ENCODE results near the gene CHAF1B.

CHAF1B gene

DNA sequence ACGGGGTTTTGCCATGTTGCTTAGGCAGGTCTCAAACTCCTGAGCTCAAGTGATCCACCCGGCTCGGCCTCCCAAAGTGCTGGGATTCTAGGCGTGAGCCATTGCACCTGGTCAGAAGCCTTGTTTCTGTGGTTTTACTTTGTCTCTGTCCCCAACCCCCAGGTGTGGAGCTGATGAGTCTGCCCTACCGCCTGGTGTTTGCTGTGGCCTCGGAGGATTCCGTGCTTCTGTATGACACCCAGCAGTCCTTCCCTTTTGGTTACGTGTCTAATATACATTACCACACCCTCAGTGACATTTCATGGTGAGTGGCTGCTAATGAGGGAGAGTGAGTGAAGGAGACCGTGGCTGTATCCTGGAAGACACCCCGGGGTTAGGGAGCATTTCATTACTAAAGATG is 26.1 kb downstream of the CHAF1B start:
- H3K9me3 ChIP-seq (ENCODE audit: insufficient read depth, low read length, severe bottlenecking), result no peaks in the 10 kb centered on the region
- no peaks in the 10 kb centered on the region for H3K27me3 ChIP-seq (ENCODE audit: insufficient read depth, low read length, poor library complexity)
- DNase-seq (no peak), ATAC-seq (ENCODE audit: insufficient read depth, low read depth) (no peak)
- no peak overlapping the region for H3K4me2 ChIP-seq (ENCODE audit: insufficient read depth, low read length)
- no peak overlapping the region for H3K4me3 ChIP-seq (ENCODE audit: low read depth in 1 of 2, low read length in 2 of 2)
- H2AFZ ChIP-seq (ENCODE audit: low read depth, low read length), result no peak overlapping the region
- no peaks in the 10 kb centered on the region for H3K4me1 ChIP-seq (ENCODE audit: insufficient read depth, low read length)
- no peaks in the 10 kb centered on the region; the same call in 1 of the 2 replicates for H4K20me1 ChIP-seq (ENCODE audit: insufficient read depth, low read length)
- TF ChIP-seq EZH2 (IDR thresholded peaks at IDR 0.05; ENCODE audit: borderline replicate concordance, low read depth, low read length, severe bottlenecking), result no peak
- TF ChIP-seq, protein P1, sequence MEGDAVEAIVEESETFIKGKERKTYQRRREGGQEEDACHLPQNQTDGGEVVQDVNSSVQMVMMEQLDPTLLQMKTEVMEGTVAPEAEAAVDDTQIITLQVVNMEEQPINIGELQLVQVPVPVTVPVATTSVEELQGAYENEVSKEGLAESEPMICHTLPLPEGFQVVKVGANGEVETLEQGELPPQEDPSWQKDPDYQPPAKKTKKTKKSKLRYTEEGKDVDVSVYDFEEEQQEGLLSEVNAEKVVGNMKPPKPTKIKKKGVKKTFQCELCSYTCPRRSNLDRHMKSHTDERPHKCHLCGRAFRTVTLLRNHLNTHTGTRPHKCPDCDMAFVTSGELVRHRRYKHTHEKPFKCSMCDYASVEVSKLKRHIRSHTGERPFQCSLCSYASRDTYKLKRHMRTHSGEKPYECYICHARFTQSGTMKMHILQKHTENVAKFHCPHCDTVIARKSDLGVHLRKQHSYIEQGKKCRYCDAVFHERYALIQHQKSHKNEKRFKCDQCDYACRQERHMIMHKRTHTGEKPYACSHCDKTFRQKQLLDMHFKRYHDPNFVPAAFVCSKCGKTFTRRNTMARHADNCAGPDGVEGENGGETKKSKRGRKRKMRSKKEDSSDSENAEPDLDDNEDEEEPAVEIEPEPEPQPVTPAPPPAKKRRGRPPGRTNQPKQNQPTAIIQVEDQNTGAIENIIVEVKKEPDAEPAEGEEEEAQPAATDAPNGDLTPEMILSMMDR (IDR thresholded peaks at IDR 0.05; ENCODE audit: borderline replicate concordance, extremely low read depth, low read length, poor library complexity, severe bottlenecking), result no peak
- no peak overlapping the region for H3K9ac ChIP-seq (ENCODE audit: low read depth, low read length)
- H3K36me3 ChIP-seq (ENCODE audit: insufficient read depth, low read length), result peaks cover 83% of the 10 kb centered on the region
- no peak overlapping the region for H3K27ac ChIP-seq (ENCODE audit: low read length)
- H3K79me2 ChIP-seq (ENCODE audit: insufficient read depth, low read length), result no peaks in the 10 kb centered on the region

DNA sequence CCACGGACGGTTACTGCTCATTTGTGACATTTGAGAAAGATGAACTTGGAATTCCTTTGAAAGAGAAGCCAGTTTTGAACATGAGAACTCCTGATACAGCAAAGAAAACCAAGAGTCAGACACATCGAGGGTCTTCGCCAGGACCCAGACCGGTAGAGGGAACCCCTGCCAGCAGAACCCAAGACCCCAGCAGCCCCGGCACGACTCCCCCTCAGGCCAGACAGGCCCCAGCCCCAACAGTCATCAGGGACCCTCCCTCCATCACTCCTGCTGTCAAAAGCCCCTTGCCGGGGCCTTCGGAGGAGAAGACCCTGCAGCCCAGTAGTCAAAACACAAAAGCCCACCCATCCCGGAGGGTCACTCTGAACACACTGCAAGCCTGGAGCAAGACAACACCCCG is 27.7 kb downstream of the CHAF1B start:
- Histone ChIP-seq H3K4me2 (ENCODE audit: insufficient read depth, low read length) (no peak overlapping the region), H3K9ac (ENCODE audit: low read depth, low read length) (no peak overlapping the region), H3K36me3 (ENCODE audit: insufficient read depth, low read length) (peaks cover 87% of the 10 kb centered on the region), H3K9me3 (ENCODE audit: insufficient read depth, low read length, severe bottlenecking) (no peaks in the 10 kb centered on the region), H3K4me1 (ENCODE audit: insufficient read depth, low read length) (no peaks in the 10 kb centered on the region), H3K79me2 (ENCODE audit: insufficient read depth, low read length) (no peaks in the 10 kb centered on the region), H2AFZ (ENCODE audit: low read depth, low read length) (no peak overlapping the region), H3K4me3 (ENCODE audit: low read depth in 1 of 2, low read length in 2 of 2) (no peak overlapping the region), H4K20me1 (ENCODE audit: insufficient read depth, low read length) (no peaks in the 10 kb centered on the region; the same call in 1 of the 2 replicates), H3K27ac (ENCODE audit: low read length) (no peak overlapping the region), H3K27me3 (ENCODE audit: insufficient read depth, low read length, poor library complexity) (no peaks in the 10 kb centered on the region)
- ATAC-seq (ENCODE audit: insufficient read depth, low read depth) (no peak), DNase-seq (no peak)
- TF ChIP-seq EZH2 (IDR thresholded peaks at IDR 0.05; ENCODE audit: borderline replicate concordance, low read depth, low read length, severe bottlenecking), result no peak
- TF ChIP-seq, protein P1 (IDR thresholded peaks at IDR 0.05; ENCODE audit: borderline replicate concordance, extremely low read depth, low read length, poor library complexity, severe bottlenecking), result no peak

DNA sequence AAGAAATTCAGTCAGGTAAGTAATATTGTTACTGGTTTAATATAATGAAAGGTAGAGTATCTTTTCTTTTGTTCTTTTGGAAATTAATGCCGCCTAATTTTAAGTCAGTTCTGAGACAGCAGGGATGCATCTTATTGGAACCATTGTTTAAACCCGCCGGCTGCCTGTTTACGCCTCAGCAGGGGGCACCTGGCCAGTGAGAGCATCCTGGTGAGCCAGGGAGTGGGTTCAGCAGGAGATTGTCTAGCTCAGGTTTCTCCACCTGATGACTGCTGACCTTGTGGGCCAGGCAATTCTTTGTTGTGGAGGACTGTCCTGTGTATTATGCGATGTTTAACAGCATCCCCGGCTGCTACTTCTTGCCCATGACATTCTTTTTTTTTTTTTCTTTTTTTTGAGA is 30.2 kb downstream of the CHAF1B start:
- Histone ChIP-seq H3K4me3 (ENCODE audit: low read depth in 1 of 2, low read length in 2 of 2) (no peak overlapping the region), H3K9ac (ENCODE audit: low read depth, low read length) (no peak overlapping the region), H3K4me1 (ENCODE audit: insufficient read depth, low read length) (no peaks in the 10 kb centered on the region), H3K27ac (ENCODE audit: low read length) (no peak overlapping the region), H4K20me1 (ENCODE audit: insufficient read depth, low read length) (no peaks in the 10 kb centered on the region), H3K4me2 (ENCODE audit: insufficient read depth, low read length) (no peak overlapping the region), H3K79me2 (ENCODE audit: insufficient read depth, low read length) (no peaks in the 10 kb centered on the region), H3K36me3 (ENCODE audit: insufficient read depth, low read length) (peaks cover 88% of the 10 kb centered on the region), H3K9me3 (ENCODE audit: insufficient read depth, low read length, severe bottlenecking) (no peaks in the 10 kb centered on the region), H2AFZ (ENCODE audit: low read depth, low read length) (no peak overlapping the region), H3K27me3 (ENCODE audit: insufficient read depth, low read length, poor library complexity) (no peaks in the 10 kb centered on the region)
- ATAC-seq (ENCODE audit: insufficient read depth, low read depth) (no peak), DNase-seq (no peak)
- TF ChIP-seq, protein P1 (IDR thresholded peaks at IDR 0.05; ENCODE audit: borderline replicate concordance, extremely low read depth, low read length, poor library complexity, severe bottlenecking), result no peak
- TF ChIP-seq EZH2 (IDR thresholded peaks at IDR 0.05; ENCODE audit: borderline replicate concordance, low read depth, low read length, severe bottlenecking), result no peak

DNA sequence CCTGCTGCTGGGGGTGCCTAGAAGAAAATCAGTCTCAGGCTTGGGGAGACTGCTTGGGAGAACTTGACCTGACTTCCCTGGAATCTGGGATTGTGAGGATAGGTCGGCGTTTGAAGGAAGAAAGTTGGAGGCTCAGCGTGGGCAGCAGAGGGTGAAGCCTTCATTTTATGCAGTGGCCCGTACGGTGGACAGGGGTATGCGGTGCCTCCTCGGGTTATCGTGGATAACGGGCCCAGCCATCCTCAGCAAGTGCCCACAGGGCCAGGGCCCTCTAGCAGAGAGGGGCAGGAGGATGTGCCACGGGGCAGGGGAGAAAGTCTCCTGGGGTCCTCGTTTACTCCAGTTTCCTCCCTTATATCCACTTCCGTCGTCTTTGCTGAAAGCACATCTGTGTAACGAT is 34.0 kb downstream of the CHAF1B start:
- DNase-seq (no peak), ATAC-seq (ENCODE audit: insufficient read depth, low read depth) (no peak)
- Histone ChIP-seq H3K27ac (ENCODE audit: low read length) (no peak overlapping the region), H3K79me2 (ENCODE audit: insufficient read depth, low read length) (no peaks in the 10 kb centered on the region), H3K27me3 (ENCODE audit: insufficient read depth, low read length, poor library complexity) (no peaks in the 10 kb centered on the region), H3K4me3 (ENCODE audit: low read depth in 1 of 2, low read length in 2 of 2) (no peak overlapping the region), H3K4me1 (ENCODE audit: insufficient read depth, low read length) (no peaks in the 10 kb centered on the region), H3K9me3 (ENCODE audit: insufficient read depth, low read length, severe bottlenecking) (no peaks in the 10 kb centered on the region), H3K4me2 (ENCODE audit: insufficient read depth, low read length) (no peak overlapping the region), H3K9ac (ENCODE audit: low read depth, low read length) (no peak overlapping the region), H4K20me1 (ENCODE audit: insufficient read depth, low read length) (peaks cover 9% of the 10 kb centered on the region; the same call in 1 of the 2 replicates), H3K36me3 (ENCODE audit: insufficient read depth, low read length) (peaks cover 64% of the 10 kb centered on the region), H2AFZ (ENCODE audit: low read depth, low read length) (no peak overlapping the region)
- TF ChIP-seq, protein P1 (IDR thresholded peaks at IDR 0.05; ENCODE audit: borderline replicate concordance, extremely low read depth, low read length, poor library complexity, severe bottlenecking), result no peak
- no peak for TF ChIP-seq EZH2 (IDR thresholded peaks at IDR 0.05; ENCODE audit: borderline replicate concordance, low read depth, low read length, severe bottlenecking)
